ENCODE data around the gene KCNJ6.

DNA sequence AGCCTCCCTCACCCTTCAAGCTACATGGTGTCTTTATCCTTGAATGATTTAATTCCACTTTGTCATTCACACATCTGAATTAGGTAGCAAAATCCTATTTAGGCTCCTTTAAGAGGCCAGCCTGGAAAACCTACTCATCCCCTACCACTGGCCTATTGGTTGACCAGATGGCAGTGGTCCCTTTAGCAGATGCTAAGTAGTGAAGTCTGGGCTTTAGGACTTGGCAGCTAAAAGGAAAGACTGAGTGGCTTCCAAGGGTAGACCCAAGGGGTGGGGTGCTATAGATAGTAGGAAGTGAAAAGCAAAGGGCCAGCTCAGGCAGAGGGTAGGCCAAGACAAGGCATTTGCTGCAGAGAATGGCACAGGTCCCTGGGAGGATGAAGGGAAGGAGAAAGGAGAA lies 46.6 kb downstream of the KCNJ6 start:
- TF ChIP-seq, protein P1, sequence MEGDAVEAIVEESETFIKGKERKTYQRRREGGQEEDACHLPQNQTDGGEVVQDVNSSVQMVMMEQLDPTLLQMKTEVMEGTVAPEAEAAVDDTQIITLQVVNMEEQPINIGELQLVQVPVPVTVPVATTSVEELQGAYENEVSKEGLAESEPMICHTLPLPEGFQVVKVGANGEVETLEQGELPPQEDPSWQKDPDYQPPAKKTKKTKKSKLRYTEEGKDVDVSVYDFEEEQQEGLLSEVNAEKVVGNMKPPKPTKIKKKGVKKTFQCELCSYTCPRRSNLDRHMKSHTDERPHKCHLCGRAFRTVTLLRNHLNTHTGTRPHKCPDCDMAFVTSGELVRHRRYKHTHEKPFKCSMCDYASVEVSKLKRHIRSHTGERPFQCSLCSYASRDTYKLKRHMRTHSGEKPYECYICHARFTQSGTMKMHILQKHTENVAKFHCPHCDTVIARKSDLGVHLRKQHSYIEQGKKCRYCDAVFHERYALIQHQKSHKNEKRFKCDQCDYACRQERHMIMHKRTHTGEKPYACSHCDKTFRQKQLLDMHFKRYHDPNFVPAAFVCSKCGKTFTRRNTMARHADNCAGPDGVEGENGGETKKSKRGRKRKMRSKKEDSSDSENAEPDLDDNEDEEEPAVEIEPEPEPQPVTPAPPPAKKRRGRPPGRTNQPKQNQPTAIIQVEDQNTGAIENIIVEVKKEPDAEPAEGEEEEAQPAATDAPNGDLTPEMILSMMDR (IDR thresholded peaks at IDR 0.05), result no peak
- no peak for TF ChIP-seq SIN3A (IDR thresholded peaks at IDR 0.05; ENCODE audit: borderline replicate concordance, insufficient read depth, low read depth, low read length)
- TF ChIP-seq POLR2AphosphoS5 (IDR thresholded peaks at IDR 0.05; ENCODE audit: low read depth, low read length), result no peak
- TF ChIP-seq, protein P2, sequence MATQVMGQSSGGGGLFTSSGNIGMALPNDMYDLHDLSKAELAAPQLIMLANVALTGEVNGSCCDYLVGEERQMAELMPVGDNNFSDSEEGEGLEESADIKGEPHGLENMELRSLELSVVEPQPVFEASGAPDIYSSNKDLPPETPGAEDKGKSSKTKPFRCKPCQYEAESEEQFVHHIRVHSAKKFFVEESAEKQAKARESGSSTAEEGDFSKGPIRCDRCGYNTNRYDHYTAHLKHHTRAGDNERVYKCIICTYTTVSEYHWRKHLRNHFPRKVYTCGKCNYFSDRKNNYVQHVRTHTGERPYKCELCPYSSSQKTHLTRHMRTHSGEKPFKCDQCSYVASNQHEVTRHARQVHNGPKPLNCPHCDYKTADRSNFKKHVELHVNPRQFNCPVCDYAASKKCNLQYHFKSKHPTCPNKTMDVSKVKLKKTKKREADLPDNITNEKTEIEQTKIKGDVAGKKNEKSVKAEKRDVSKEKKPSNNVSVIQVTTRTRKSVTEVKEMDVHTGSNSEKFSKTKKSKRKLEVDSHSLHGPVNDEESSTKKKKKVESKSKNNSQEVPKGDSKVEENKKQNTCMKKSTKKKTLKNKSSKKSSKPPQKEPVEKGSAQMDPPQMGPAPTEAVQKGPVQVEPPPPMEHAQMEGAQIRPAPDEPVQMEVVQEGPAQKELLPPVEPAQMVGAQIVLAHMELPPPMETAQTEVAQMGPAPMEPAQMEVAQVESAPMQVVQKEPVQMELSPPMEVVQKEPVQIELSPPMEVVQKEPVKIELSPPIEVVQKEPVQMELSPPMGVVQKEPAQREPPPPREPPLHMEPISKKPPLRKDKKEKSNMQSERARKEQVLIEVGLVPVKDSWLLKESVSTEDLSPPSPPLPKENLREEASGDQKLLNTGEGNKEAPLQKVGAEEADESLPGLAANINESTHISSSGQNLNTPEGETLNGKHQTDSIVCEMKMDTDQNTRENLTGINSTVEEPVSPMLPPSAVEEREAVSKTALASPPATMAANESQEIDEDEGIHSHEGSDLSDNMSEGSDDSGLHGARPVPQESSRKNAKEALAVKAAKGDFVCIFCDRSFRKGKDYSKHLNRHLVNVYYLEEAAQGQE (IDR thresholded peaks at IDR 0.05; ENCODE audit: insufficient read depth in 1 of 2, low read depth in 2 of 2, low read length in 1 of 2), result no peak
- no peak for TF ChIP-seq TCF7L2 (IDR thresholded peaks at IDR 0.05; ENCODE audit: low read depth, low read length)
